ENCODE measurements around the gene YTHDF2. TPM values are rescaled to one million over a fixed set of nuclear protein-coding genes. Genes with fewer than 3 reads are reported as not detected.

Gene YTHDF2
- total RNA-seq, 2 donors from 2014 or later = 59.4 to 64.9 TPM

GRCh38 chr1:28819020-28819419 lies 82.3 kb downstream of the YTHDF2 start:
- ATAC-seq (no peak), DNase-seq (no peak)
- intact Hi-C loops (cut with DNase I, micrococcal nuclease) = no loop called here

Other genes with a start within 250 kb of the YTHDF2 start
- gene RCC1, start 230.9 kb upstream of the YTHDF2 start, total RNA-seq = 10 to 100 TPM; 22.1 to 34.8 TPM
- gene TRNAU1AP, start 183.9 kb upstream of the YTHDF2 start, total RNA-seq = 10 to 100 TPM; 14.7 to 18.3 TPM
- gene RAB42, start 144.7 kb upstream of the YTHDF2 start, total RNA-seq = 1 to 10 TPM; 3.0 to 4.7 TPM
- 10 to 100 TPM; 14.7 to 15.2 TPM for gene TAF12, start 93.9 kb upstream of the YTHDF2 start, total RNA-seq
- gene RNU11, start 88.3 kb upstream of the YTHDF2 start, total RNA-seq = not detected
- gene GMEB1, start 68.2 kb upstream of the YTHDF2 start, total RNA-seq = 10 to 100 TPM; 12.4 to 13.3 TPM
- under 1 TPM; 0.08 to 0.09 TPM for gene OPRD1, start 75.2 kb downstream of the YTHDF2 start, total RNA-seq
- 10 to 100 TPM; 68.0 to 78.7 TPM for gene EPB41, start 177.6 kb downstream of the YTHDF2 start, total RNA-seq